SK-N-SH treated with all-trans-retinoic acid at 6 μM for 48 hours (cell line): Measurements from ENCODE around the gene CCDC102B.

ENCODE experiments used
- OSR1 ChIP-seq: fragments of 250-450 bp; sonication (Bioruptor Pico); IDR thresholded peaks from 2 replicates; pipeline ENCODE4 v1.8.0; 2022; ENCODE audit warnings: moderate library complexity, mild to moderate bottlenecking, inconsistent platforms
- ZC3H10 ChIP-seq: fragments of 250-450 bp; sonication (Bioruptor Pico); IDR thresholded peaks from 2 replicates; pipeline ENCODE4 v1.5.1; 2021; ENCODE audit warnings: mild to moderate bottlenecking, moderate library complexity
- TF ChIP-seq, protein P1 (sequence below): fragments of 250-450 bp; sonication (Bioruptor Pico); IDR thresholded peaks from 2 replicates; pipeline ENCODE4 v1.8.0; 2020; ENCODE audit warnings: mild to moderate bottlenecking, moderate library complexity, borderline replicate concordance

DNA sequence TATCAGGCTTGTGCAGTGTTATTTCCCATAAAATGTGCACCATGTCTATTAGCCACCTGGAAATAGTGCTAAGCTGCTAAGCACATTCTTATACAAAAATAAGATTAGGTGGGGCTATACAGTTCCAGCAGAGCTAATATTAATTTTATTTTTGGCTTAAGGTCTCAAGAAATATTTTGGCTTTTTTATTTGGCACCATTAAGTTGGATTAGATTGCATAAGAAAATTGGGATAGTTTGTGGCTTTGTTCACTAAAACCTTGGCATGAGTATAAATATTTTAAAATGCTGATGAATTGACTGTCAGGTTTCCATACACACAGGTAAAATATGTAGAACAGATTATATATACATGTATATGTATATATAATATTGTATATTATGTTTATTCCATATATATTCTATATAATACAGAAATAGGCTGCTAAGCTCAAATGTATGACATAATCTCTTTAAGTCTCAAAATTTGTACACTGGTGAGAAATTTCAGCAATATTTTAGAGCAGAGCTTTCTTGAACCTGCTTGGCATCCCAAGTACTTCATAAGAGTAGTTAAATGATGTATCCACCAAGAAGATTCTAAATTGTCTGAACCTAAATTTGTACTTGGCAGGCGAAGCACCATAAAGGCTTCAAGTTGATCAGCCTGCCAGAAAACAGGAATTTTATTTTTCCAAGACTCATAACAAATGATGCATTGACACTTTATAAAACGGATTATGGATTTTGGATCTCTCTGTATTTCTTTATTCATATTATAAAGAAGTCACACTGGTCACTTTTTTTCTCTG is 32.6 kb downstream of the CCDC102B start:
- TF ChIP-seq, protein P1, sequence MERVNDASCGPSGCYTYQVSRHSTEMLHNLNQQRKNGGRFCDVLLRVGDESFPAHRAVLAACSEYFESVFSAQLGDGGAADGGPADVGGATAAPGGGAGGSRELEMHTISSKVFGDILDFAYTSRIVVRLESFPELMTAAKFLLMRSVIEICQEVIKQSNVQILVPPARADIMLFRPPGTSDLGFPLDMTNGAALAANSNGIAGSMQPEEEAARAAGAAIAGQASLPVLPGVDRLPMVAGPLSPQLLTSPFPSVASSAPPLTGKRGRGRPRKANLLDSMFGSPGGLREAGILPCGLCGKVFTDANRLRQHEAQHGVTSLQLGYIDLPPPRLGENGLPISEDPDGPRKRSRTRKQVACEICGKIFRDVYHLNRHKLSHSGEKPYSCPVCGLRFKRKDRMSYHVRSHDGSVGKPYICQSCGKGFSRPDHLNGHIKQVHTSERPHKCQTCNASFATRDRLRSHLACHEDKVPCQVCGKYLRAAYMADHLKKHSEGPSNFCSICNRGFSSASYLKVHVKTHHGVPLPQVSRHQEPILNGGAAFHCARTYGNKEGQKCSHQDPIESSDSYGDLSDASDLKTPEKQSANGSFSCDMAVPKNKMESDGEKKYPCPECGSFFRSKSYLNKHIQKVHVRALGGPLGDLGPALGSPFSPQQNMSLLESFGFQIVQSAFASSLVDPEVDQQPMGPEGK (CRISPR knock-in tag): no peak
- TF ChIP-seq OSR1 (no peak), ZC3H10 (no peak)
